ENCODE measurements around the gene ARL8A. TPM values are rescaled to one million over a fixed set of nuclear protein-coding genes. Genes with fewer than 3 reads are reported as not detected.
A peak's percentile ranks its signal among the peaks of the same experiment; 100 is the strongest.

ARL8A gene
- total RNA-seq, 3 donors from 2014 or later = 36.3 to 69.6 (median 41.2) TPM

DNA sequence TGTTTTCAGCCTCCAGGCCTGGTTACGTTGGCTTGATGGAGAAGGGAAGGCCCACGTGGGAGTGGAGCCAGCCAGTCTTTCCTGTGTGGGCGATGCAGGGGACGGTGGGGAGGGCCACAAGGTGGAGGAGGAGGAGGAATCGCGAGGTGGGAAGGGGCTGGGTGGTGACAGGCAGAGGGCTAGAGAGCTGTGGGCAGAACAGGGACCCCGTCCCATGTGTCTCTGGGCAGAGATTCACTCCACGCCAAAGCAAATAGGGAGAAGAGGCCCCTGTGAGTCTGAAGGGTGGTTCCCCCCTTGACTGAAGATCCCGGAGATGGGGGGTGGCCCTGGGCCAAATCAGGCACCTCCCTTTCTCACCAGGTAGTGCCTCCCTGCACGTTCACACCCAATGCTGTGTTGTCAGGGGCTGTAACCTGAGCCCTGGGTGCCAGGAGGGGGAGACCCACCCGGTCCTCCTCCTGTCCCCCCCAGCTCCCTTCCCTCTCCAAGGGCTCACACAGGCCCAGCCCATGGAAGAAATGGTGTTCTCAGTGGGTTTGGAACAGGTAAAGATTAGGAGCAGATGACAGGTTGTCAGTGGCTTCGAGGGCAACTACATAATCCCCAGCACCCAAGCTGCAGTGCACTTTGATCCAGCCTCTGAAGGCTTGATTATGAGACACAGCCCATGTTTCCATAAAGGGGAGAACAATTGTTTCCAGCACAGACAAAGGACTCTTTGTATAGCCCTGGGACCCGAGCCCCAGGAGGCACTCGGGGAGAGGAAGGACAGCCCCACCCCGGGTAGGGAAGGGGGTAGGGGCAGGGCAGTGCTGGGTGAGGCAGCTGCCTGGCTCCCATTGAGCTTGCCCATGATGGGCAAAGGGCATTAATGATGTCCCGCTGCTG, 59.5 kb downstream of the ARL8A start:
- Histone ChIP-seq H3K4me3 (no peak overlapping the region), H3K36me3 (ENCODE audit: low read depth) (no peaks in the 10 kb centered on the region), H3K9me3 (no peaks in the 10 kb centered on the region), H3K4me1 (ENCODE audit: low read depth) (peaks cover 33% of the 10 kb centered on the region)
- TF ChIP-seq, protein P1, sequence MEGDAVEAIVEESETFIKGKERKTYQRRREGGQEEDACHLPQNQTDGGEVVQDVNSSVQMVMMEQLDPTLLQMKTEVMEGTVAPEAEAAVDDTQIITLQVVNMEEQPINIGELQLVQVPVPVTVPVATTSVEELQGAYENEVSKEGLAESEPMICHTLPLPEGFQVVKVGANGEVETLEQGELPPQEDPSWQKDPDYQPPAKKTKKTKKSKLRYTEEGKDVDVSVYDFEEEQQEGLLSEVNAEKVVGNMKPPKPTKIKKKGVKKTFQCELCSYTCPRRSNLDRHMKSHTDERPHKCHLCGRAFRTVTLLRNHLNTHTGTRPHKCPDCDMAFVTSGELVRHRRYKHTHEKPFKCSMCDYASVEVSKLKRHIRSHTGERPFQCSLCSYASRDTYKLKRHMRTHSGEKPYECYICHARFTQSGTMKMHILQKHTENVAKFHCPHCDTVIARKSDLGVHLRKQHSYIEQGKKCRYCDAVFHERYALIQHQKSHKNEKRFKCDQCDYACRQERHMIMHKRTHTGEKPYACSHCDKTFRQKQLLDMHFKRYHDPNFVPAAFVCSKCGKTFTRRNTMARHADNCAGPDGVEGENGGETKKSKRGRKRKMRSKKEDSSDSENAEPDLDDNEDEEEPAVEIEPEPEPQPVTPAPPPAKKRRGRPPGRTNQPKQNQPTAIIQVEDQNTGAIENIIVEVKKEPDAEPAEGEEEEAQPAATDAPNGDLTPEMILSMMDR (IDR thresholded peaks at IDR 0.05) = no peak
- ATAC-seq (peak; percentile 82), DNase-seq (peak; percentile 87 to 92 (median 88))
- intact Hi-C loops (cut with DNase I, micrococcal nuclease) = no loop called here

Other genes starting within 250 kb of the ARL8A start
- 100 to 1,000 TPM in 1 of 3 donors, 10 to 100 TPM in 2; 11.6 to 442 (median 37.4) TPM for gene LMOD1, start 198.2 kb downstream of the ARL8A start, total RNA-seq
- gene TIMM17A, start 189.2 kb downstream of the ARL8A start, total RNA-seq = 10 to 100 TPM; 41.1 to 59.5 (median 49.9) TPM
- 100 to 1,000 TPM in 2 of 3 donors, 10 to 100 TPM in 1; 71.5 to 151 (median 132) TPM for gene RNPEP, start 162.1 kb downstream of the ARL8A start, total RNA-seq
- 1,000 to 10,000 TPM in 2 of 3 donors, 100 to 1,000 TPM in 1; 623 to 1,741 (median 1,105) TPM for gene ELF3, start 134.2 kb downstream of the ARL8A start, total RNA-seq
- 1 to 10 TPM; 2.4 to 3.5 (median 2.9) TPM for gene GPR37L1, start 21.8 kb downstream of the ARL8A start, total RNA-seq
- 1 to 10 TPM; 5.0 to 6.3 (median 6.1) TPM for gene PTPN7, start 15.9 kb upstream of the ARL8A start, total RNA-seq
- gene LGR6, start 49.1 kb upstream of the ARL8A start, total RNA-seq = 1 to 10 TPM in 2 of 3 donors, under 1 TPM in 1; 0.66 to 4.2 (median 1.3) TPM
- gene UBE2T, start 197.2 kb upstream of the ARL8A start, total RNA-seq = 10 to 100 TPM in 1 of 3 donors, 1 to 10 TPM in 2; 4.9 to 13.7 (median 6.7) TPM
- 100 to 1,000 TPM in 1 of 3 donors, 10 to 100 TPM in 2; 80.9 to 655 (median 89.0) TPM for gene PPP1R12B, start 204.0 kb upstream of the ARL8A start, total RNA-seq